ENCODE results near the gene SCAMP4.

The SCAMP4 gene

DNA sequence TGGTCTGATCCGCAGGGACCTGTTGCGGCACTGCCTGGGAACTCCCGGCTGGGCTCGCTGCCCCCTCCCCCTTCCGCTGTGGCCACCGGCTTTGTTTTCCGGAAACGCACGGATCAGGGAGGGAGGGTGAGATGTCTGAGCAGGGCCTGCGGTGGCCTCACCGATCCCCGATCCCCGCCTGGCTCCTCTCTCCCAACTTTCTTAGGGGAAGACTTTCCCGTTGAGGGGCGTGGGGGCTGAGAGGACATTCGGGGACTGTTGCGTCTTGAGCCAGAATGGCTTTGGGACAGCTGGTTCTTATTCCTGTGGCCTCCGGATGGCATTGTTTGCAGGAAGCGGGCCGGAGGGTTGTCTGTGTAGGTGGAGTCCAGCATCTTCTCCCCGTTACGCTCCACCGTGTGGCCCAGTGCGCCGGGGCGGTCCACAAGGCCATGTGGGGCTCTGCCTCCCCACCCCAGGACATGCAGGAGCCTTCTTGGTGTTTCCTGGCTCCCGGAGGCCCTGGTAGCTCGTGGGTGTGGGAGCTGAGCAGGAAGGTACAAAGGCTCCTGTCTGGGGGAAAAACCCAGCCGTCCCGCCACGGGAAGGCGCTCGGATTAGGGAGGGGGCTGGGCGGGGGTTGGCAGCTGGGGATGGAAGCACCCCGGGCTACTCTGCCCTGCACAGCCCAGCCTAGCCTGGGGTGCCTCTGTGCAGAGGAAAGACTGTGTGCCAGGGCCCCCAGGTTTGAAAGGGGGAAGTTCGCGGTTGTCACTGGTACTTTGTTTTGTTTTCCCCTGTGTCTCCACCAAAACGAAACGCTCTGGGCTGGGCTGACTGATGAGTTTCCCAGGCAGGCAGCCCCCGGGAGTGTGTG, 37.1 kb downstream of the SCAMP4 start:
- peak; percentile 80 for DNase-seq

DNA sequence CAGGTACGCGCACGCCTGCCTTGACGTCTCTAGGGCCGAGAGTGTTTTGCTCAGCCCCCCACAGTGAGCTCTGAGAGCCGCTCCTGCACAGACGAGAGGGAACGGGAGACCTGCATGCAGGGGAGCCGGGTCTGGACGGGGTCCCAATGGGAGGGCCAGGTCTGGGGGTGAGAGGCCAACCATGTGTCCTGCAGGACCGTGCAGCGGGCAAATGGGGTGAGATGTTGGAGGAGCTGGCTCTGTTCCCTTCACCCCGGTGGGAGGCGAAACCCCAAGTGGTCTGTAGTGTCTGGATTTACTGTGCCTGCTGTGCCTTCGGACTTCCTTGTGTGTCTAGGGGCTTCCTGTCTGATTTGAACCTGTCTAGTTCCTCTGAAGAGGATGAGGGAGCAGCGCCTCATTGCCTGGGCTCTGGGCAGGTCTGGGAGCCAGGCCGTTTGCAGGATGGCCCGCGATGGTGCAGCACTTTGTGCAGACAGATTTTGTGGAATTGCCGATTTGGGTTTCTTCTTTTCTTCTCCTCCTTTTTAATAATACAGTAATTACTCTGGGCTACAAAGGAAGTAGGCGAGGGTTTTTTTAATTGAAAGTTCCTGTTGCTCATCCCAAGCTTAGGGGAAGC, 37.8 kb downstream of the SCAMP4 start:
- no peak for DNase-seq

DNA sequence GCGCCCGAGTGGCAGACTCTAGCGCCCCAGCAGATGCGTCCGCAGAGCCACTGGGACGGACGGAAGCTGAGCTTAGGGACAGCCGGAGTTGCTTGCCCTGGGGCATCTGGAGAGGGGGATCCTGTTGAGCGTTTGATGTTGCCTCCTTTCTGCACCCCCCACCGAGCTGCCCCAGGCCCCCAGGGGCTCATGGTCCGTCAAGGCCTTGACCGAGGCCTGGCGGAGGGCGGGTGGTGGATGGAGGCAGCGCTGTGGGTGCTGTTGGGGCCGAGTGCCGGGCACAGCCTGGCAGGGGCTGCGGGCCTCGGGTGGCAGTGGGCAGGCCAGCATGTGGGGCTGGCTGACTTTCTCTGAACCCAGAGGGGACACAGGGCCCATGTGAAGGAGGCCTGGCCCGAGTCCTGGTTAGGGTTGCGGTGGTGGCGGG, 38.5 kb downstream of the SCAMP4 start:
- no peak for DNase-seq

DNA sequence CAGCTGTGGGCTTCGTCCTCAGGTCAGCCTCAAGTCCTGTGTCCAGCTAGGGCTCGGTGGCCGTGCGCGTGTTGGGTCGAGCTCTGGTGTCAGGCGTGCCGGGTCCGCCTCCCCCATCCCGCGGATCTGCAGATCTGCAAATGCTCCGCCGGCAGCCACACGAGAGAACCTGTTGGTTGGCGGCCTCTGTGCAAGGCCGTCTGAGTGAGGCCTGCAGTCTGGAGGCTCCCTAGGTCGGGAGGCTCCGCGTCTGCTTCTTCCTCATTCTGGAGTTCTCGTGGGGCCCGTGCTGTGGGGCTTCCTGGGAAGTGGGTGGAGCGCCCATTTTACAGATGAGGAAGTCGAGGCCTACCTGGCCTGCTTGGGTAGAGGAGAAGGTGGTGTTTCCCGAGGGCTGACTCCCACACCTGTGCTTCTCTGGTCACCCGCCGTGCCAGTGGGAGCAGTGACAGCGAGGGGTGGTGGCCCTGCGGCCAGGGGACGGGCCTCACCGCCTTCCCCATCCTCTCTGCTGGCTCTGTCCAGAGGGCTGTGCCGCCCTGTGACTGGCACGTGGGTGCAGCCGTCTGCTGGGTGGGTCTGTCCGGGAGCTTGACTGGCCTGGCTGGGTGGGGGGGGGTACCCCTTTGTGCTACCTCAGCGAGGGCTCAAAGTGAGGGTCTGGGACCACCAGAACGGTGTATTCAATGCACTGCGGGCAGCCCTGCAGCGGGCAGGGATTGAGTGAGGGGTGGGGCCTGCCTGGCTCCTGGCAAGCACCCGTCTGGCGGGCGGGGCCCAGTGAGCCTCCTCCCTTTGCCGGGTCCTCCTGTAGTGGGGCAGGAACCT, 39.1 kb downstream of the SCAMP4 start:
- DNase-seq = no peak

DNA sequence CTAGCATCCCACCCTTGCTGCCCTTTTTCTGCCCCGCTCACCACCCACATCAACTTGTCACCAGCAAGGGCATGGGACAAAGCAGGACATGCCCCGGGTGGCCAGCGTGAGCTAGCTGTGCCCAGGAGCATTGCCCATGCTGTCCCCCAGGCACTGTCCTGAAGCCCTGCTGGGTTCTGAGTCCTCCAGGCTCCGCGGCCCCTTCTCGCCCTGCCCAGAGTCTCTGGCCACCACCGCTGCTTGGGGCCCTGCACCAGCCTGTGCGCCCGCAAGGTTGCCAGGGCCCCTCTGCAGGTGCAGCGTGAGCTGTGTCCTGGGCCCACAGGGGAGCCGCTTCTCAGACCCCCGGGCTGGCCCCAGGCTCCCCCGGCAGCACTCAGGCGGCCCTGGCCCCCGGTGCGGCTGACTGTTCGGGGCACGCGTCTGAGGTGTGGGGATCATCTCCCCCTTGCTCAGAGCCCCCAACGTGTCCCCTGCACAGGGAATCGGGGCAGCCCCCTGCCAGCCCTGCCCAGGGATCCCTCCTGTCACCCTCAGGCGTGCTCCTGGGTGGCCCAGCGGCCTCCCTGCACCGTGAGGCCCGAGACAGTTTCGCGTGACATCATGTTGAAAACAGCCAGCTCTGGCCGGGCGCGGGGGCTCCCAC, 39.8 kb downstream of the SCAMP4 start:
- DNase-seq = no peak

DNA sequence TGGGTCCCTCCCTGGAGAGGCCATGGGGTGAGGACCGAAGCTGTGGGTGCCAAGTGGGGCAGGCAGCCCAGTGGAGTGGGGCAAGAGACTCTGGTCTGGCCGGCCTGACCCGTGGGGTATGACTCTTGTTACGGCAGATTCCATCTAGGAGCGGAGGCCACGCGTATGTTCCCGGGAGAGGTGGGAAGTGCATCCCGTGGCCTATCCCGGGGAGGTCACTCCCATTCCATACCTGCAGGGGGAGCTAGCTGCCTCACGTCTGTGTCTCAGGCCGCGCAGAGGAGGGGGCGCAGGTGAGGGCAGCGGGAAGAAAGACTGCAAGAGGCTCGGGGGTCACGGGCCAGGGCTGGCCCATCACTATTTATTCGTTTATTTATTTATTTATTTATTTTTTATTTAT, 40.7 kb downstream of the SCAMP4 start:
- no peak for DNase-seq

DNA sequence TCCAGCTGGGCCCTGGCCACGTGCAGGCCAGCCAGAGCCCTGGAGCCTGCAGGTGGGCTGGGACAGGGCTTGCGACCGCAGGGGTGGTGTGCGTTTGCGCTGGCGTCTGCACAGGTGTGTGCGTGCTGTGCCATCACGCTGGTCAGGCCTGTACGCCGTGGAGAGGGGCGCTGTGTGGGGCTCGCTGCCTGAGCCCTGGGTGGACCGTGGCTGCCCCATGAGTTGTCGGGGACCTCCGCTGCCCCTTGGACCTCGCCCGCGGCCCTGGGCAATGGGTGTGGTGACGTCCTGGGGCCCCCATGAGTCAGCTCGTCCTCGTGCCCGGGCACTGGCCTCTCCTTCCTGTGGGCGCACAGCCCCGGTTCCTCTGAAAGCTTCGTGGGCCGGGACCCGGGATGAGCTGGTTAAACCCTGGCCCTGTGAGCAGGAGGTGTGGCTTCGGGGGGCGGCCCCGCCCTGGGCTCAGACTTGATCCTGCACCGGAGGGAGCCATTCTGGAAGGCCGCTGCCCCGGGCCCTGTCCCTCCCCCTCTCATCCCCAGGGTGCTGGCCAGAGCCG, 42.5 kb downstream of the SCAMP4 start:
- no peak for DNase-seq

DNA sequence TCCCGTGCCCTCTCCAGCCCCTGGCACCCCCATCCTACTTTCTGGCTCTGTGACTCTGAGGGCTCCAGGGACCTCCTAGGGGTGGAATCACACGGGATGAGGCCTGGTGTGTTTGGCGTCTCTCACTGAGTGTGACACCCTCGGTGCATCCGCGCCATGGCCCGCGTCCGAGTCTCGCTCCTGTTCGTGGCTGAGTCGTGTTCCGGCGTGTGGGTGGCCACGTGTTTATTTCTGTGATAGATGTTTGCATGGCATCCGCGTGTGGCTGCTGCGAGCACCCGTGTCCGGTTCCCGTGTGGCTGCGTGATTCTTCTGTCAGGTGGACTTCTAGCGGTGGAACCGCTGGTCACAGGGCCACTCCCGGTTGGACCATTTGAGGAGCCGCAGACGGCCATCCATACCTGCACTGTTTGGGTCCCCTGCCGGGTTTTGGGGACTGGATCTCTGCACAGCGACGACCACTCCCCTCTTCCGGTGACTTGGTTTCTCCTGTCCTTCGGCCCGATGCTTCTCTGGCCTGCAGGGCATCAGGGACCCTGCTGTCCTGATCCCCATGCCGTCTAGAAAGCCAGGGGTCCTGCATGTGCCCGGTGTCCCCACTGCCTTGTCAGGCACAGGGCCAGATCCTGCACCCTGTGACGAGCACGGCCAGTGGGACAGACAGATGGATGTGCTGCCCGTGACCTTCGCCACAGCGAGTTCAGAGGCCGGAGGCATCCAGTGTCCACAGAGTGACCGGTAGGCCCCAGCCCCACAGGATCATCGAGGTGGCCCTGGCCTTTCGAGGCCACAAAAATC, 44.3 kb downstream of the SCAMP4 start:
- no peak for DNase-seq

DNA sequence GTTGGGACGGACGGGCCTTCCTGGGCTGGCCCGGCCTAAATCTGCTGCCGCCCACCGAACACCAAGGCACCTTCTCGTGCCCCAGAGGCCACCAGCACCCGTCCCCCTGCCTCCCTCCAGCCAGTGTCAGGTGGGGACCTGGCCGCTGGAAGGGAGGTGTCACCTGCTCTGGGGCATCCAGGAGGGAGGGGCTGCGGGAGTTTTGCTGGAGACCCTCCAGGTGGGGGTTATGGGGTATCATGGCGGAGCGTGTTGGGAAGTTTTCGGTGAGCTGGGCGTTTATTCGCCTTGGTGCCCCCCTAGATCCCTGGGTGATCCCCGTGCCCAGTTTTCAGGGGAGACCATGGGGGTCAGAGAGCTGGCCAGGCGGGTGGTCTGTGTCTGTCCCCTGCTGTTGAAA, 45.4 kb downstream of the SCAMP4 start:
- no peak for DNase-seq

DNA sequence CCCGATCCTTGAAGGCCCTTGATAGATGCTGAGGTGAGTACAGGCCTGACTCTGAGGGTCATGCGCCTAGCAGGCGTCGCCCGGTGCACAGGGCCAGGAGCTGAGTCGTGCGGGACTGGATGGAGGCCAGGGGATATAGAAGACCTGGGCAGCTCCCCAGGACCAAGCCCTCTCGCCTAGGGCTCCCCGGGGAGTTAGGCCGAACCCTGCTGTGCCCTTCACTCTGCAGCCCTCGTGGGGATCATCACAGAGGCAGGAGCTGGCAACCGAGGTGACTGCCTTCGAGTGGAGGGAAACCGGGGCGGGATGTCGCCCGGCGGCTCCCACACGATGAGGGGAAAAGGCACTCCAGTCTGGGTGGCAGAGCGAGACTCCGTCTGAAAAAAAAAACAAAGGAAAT, 47.4 kb downstream of the SCAMP4 start:
- DNase-seq = no peak

DNA sequence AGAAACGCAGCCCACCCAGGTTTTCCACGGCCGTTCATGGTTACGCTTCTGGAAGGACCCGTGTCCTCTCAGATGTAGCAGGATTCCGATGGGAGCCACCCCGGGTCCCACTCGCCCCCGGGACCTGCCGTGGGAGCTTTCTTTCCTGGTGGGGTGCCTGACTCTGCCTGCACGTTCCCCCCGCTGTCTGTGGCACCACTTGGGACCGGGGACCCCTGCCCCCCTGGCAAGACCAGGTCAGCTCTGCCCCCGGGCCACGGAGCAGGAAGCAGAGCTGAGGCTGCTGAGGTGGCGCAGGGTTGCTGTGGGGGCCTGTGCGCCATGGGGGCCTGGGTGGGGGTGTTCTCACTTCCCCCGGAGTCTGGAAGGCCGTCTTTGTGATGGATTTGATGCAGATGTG, 47.8 kb downstream of the SCAMP4 start:
- DNase-seq = no peak

DNA sequence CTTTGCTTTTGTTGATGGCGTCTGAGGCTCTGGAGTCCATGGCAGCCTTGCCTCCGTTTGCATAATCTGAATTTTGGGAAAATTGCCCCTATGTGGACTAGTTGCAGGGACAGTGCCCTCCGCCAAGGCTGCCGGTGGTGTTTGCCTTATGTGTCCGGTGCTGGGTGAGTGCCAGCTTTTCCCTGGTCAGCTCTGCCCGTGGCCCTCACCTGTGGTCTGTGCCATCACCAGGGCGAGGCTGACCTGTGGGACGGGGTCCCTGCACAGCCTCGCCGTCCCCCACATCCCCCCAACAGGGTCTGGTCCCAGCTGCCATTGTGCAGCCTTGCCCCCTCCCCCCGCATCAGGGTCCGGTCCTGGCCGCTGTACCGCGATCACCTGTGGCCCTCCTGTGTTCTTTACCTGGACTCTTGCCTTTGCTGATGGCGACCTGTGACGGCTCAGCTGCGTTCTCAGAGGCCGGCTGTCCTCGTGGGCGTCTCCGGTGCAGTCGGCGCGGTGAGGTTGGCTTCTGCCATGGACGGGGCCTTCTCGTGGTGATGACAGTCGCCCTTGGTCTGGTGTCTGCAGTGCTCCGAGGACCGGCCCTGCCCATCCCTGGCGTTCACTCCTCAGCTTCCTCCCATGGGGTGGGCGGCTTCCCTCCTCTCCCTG, 48.4 kb downstream of the SCAMP4 start:
- DNase-seq = no peak

DNA sequence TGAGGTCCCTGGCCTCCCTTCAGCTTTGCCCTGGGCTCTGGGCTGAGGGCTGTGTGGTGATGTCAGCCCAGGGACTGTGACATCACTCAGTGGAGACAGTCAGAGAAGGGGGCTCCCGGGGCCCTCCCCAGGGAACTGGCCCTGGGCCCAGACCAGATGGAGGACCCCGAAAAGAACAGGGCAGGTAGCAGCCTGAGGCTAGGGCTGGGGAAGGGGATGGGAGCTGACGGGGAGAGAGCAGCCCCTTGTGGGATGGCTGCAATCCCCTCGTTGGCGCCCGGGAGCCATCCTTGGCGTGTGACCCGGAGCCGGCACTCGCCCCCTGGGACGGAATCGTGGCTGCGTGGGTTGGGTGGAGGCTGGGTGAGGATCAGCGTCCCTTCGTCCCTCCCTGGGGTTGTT, 49.3 kb downstream of the SCAMP4 start:
- no peak for DNase-seq

DNA sequence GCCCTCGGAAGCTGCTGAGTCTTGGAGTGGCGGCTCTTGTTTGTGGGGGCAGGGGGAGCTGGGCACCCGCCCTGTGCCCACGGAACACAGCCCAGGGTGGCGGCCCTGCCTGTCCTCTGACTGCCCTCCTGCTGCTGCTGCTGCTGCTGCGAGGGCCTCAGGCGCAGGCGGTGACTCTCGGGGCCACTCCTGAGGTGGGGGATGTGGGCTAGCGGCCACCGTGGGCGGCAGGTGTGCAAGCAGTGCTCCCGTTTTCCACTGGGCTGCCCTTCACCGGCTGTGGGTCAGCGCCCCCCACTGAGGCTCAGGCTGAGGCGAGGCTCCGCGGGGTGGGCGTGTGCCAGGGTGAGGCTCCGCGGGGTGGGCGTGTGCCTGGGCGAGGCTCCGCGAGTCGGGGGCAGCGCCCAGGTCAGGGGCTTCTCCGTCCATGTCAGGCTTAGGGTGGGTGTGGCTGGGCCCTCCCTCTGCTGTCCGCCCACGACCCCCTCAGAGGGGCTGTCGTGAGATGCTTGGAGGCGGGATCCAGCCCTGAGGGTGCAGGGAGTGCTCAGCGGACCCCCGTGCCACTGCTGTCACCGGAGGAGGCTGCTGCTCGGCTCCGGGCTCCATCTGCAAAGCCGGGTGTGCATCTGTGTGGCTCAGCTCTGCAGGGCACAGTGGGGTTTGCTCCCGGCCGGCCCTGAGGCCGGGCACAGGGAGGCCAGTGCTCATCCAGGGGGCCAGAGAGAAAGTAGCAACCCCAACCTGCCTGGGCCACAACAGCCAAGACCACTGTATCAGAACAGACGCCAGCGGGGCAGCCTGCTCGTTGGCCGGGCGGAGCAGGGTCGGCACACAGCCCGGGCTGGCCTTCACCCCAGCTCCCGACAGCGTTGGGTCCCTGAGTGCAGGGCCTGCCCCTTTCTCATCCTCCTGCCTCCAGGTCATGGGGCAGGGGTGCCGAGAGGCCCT, 50.2 kb downstream of the SCAMP4 start:
- no peak for DNase-seq

DNA sequence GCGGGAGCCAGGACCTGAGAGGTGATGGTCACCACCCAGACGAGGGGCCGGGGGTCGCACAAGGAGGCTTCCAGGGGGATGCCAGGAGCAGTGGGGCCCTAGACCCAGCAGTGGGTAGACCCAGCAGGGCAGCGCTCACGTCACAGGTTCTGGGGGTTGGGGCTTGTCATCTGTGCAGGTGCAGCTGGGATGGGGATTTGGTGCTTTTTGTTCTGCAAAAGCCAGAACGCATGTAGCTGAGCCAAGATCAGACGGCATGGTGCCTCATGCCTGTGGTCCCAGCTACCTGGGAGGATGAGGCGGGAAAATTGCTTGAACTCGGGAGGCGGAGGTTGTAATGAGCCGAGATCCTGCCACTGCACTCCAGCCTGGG, 50.9 kb downstream of the SCAMP4 start:
- DNase-seq = no peak

DNA sequence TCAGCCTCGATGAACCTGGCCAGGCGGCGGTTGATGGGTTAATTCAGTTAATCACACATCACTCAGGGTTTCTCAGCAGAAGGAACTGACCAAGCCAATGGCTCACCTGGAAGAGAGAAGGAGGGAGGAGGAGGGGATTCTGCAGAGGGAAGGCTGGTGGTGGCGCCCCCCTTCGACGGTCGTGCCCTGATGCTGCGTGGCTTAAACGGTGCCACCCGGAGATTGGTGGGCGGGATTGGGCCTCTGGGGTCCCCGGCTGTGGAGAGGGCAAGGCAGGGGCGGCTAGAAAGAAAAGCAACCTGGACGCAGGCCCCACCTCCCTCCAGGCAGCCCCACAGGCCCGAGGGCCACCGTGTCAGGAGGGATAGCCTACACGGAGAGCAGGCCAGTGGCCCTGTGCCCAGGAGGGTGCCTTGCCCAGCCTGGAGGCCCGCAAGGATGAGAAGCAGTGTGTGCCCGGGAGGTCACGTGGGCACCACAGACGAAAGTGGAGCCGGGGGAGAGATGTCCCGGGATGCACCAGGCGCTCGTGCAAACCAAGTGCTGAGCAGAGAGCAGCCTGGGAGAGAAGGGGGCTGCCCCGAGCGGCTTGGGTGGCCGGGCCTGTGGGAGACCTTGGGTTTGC, 51.8 kb downstream of the SCAMP4 start:
- no peak for DNase-seq

DNA sequence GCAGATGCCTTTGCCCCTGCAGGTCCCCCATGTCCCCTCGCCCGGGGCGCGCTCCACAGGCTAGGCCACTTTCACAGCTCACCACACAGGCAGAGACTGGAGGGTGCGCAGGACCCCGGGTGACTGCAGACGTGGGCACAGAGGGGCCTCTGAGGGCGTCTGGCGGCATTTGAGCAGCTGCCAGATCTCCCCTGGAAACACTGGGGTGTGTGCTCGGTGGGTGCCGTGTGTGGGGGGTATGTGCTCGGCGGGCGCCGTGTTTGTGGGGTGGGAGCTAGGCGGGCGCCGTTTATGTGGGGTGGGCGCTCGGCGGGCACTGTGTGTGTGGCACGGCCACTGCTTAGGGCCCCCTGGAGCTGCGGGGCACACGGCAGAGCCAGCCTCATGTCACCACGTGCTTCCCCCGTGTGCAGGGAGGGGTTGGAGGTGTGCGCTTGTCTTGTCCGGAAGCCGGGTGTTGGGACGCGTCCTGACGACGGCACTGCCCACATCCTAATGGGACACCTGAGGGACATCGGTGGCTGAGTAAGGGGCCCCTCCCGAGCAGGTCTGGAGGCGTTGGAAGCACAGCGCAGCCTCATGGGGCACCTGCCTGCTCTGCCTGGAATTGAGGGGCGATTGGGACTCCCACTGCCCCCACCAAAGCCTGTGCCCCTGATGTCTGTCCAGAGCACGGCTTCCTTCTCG, 52.5 kb downstream of the SCAMP4 start:
- no peak for DNase-seq

DNA sequence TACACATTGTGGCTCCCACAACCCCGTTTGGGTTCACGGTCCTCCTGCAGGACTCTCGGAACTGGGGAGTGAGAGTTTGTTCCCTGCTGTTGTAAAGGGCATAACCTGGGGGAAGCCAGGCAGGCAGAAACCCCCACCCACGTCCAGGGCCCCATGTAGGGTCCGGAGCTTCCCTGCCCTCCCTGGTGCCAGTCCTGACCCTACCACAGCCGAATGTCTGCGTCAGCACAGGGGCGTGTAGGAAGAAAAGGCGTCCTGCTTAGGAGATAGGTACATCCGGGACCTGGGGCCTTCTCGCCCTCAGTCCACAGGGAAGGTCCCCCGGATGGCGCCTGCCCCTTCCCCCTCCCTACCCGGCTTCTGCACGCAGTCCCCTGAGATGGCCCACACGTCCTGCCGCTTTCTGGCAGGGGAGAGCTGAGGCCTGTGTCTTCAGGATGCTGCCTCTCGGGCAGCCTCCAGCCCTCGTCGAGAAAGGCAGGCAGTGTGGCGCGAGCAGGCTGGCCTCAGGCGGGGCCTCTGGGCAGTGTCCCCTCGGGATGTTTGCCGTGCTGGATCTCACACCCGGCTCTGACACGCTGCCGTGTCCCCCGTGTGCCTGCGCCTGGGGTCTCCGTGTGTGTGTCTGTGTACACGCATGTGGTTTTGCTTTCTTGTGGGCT, 54.9 kb downstream of the SCAMP4 start:
- no peak for DNase-seq
